ENCODE measurements around the gene CD248. TPM values are rescaled to one million over a fixed set of nuclear protein-coding genes. Genes with fewer than 3 reads are reported as not detected.
"Not testable (repeated sequence)": the region's sequence is repeated elsewhere in the genome, so short reads cannot be mapped to it uniquely, and the experiment has no call there.

The CD248 gene
- total and polyA plus RNA-seq, 3 donors from 2014 or later, result 3.9 to 35.5 (median 6.4) TPM

DNA sequence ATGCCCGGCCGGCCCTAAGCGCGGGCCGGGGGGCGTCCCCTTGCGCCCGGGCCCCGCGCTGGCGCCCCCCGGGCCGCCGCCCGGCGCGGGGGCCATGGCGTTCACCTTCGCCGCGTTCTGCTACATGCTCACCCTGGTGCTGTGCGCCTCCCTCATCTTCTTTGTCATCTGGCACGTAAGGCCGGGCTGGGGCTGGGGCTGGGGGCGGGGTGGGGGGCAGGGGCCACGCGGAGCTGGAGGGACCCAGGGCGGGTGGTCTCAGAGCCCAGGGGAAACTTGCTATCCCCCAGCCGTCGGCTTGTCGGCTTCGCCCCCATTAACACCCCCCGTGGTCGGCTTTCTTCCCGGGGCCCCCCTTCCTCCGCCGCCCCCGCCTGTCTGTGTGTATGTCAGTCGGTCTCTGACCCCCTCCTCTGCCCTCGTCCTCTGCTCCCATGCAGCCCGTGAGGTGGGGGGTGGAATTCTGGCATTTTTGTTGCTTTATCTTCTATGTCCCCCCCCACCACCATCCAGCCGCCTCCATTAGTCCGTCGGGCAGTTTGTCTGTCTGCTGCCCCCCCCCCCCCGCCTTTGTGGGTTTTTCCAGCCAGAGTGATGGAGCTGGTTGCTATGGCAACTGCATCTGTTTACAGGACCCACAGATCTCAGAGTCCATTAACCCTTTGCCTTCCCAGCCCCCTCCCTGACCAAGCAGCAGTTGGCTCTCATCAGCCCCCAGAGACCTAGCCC lies 38.3 kb downstream of the CD248 start:
- TF ChIP-seq, protein P1, sequence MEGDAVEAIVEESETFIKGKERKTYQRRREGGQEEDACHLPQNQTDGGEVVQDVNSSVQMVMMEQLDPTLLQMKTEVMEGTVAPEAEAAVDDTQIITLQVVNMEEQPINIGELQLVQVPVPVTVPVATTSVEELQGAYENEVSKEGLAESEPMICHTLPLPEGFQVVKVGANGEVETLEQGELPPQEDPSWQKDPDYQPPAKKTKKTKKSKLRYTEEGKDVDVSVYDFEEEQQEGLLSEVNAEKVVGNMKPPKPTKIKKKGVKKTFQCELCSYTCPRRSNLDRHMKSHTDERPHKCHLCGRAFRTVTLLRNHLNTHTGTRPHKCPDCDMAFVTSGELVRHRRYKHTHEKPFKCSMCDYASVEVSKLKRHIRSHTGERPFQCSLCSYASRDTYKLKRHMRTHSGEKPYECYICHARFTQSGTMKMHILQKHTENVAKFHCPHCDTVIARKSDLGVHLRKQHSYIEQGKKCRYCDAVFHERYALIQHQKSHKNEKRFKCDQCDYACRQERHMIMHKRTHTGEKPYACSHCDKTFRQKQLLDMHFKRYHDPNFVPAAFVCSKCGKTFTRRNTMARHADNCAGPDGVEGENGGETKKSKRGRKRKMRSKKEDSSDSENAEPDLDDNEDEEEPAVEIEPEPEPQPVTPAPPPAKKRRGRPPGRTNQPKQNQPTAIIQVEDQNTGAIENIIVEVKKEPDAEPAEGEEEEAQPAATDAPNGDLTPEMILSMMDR (IDR thresholded peaks at IDR 0.05), result no peak
- no peak for TF ChIP-seq POLR2A (IDR thresholded peaks at IDR 0.05)
- intact Hi-C loops (cut with DNase I; ENCODE audit: low total_unique reads), result no loop called here
- Histone ChIP-seq H3K4me3 (no peak overlapping the region), H3K36me3 (ENCODE audit: low read depth, missing control alignments) (no peaks in the 10 kb centered on the region), H3K9me3 (no peaks in the 10 kb centered on the region), H3K27me3 (no peaks in the 10 kb centered on the region), H3K27ac (no peak overlapping the region), H3K4me1 (no peaks in the 10 kb centered on the region)
- 4 to 7% methylated on average over 17 to 36 of the region's 45 CpGs for WGBS, 2 donors
- DNase-seq, result no peak

DNA sequence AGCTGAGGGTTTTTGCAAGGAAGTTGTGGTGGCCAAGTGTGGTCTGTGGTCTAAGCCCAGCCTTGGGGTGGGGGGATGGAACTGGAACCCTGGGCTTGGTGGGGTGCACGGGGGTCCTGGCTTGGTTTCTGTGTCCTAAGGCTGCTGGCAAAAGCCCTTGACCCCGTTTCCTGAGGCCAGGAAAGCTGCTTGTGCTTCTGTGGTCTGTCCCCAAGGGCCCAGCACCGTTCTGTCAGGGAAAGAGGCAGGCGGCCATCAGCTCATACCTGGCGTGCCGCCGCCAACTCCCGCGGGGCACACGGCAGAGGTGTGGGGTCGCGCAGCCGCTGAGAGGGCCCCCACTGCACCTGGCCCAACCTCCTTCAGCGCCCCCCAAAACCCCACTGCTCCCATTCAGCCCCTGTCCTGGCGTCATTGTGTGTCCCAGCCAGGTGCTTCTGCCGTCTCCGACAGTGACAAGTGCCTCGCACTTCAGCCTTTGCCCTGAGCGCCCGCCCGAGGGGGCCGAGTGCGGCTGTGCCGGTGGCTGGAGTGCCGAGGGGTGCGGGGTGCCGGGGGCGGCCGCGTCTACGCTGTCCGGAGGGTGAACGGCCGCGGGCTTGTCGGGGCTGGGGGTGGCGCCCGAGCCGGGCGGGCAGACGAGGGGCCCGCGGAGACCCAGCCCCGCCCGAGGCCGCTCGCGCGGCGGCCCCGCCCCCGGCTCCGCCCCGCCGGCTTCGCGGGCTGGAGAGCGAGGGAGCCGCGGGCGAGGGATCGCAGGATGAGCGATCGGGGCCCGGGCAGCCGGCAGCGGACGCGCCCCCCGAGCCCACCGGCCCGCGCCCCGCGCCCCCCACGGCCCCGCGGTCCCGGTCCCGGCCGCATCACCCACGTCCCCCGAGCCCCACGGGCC lies 39.1 kb downstream of the CD248 start, which contains the start of gene CNIH2:
Gene CNIH2, plus strand, starts transcription at position 705 of the 892 bp plus-strand sequence. CDS start 282 bp downstream, outside the sequence.
- Histone ChIP-seq H3K36me3 (ENCODE audit: low read depth, missing control alignments) (no peaks in the 10 kb centered on the region), H3K27ac (peak within 1 kb of the TSS in 1 of 2 donors; percentile 62), H3K27me3 (no peaks in the 10 kb centered on the region), H3K4me1 (no peaks in the 10 kb centered on the region), H3K4me3 (peak within 1 kb of the TSS in 1 of 2 donors; percentile 29), H3K9me3 (no peaks in the 10 kb centered on the region)
- intact Hi-C loops (cut with DNase I; ENCODE audit: low total_unique reads), result no loop called here
- DNase-seq, result no peak
- WGBS, 2 donors, result 5 to 20% methylated on average over 5 to 58 of the region's 84 CpGs
- TF ChIP-seq POLR2A (IDR thresholded peaks at IDR 0.05), result no peak
- TF ChIP-seq, protein P1 (IDR thresholded peaks at IDR 0.05), result no peak

DNA sequence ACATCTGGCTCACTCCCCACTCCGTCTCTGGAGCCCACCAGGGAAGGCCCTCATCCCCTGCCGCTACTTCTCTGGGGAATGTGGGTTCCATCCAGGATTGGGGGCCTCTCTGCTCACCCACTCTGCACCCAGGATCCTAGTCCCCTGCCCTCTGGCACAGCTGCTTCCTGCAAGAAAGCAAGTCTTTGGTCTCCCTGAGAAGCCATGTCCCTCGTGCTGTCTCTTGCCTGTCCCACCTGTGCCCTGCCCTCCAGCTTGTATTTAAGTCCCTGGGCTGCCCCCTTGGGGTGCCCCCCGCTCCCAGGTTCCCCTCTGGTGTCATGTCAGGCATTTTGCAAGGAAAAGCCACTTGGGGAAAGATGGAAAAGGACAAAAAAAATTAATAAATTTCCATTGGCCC lies 39.8 kb downstream of the CD248 start:
- intact Hi-C loops (cut with DNase I; ENCODE audit: low total_unique reads); H3K4me1 ChIP-seq; H3K4me3 ChIP-seq; H3K27me3 ChIP-seq; H3K27ac ChIP-seq; H3K36me3 ChIP-seq (ENCODE audit: low read depth, missing control alignments); DNase-seq; H3K9me3 ChIP-seq: not testable (repeated sequence)
- 70 to 77% methylated on average over 4 of the region's 4 CpGs for WGBS, 2 donors

DNA sequence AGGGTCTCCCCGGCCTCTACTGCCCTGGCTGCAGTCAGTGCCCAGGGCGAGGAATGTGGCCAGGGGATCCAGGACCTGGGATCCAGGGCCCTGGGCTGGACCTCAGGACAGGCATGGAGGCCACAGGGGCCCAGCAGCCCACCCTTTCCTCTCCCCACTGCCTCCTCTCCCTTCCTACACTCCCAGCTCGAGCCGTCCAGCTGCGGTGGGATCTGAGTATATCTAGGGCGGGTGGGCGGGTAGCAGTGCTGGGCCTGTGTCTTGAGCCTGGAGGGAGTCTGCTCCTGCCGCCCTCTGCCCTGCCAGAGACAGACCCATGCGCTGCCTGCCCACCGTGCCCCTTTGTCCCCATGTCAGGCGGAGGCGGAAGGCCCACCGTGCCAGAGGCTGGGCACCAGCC lies 40.2 kb downstream of the CD248 start:
- H3K9me3 ChIP-seq; DNase-seq; H3K27me3 ChIP-seq; H3K27ac ChIP-seq; H3K4me1 ChIP-seq; intact Hi-C loops (cut with DNase I; ENCODE audit: low total_unique reads); H3K4me3 ChIP-seq; H3K36me3 ChIP-seq (ENCODE audit: low read depth, missing control alignments): not testable (repeated sequence)
- WGBS, 2 donors, result 82 to 87% methylated on average over 7 to 13 of the region's 13 CpGs

DNA sequence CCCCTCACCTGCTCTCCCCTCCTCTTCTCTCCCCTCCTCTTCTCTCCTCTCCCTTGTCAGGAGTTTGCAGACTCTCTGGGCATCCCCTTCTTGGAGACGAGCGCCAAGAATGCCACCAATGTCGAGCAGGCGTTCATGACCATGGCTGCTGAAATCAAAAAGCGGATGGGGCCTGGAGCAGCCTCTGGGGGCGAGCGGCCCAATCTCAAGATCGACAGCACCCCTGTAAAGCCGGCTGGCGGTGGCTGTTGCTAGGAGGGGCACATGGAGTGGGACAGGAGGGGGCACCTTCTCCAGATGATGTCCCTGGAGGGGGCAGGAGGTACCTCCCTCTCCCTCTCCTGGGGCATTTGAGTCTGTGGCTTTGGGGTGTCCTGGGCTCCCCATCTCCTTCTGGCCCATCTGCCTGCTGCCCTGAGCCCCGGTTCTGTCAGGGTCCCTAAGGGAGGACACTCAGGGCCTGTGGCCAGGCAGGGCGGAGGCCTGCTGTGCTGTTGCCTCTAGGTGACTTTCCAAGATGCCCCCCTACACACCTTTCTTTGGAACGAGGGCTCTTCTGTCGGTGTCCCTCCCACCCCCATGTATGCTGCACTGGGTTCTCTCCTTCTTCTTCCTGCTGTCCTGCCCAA lies 40.7 kb downstream of the CD248 start:
- H3K36me3 ChIP-seq (ENCODE audit: low read depth, missing control alignments), result no peaks in the 10 kb centered on the region
- intact Hi-C loops (cut with DNase I; ENCODE audit: low total_unique reads), result no loop called here
- no peak for TF ChIP-seq POLR2A (IDR thresholded peaks at IDR 0.05)
- TF ChIP-seq, protein P1 (IDR thresholded peaks at IDR 0.05), result no peak
- no peak overlapping the region for H3K4me3 ChIP-seq
- H3K27ac ChIP-seq, result no peak overlapping the region
- H3K4me1 ChIP-seq, result no peaks in the 10 kb centered on the region
- DNase-seq, result no peak
- no peaks in the 10 kb centered on the region for H3K9me3 ChIP-seq
- WGBS, 2 donors, result 82 to 87% methylated on average over 10 to 14 of the region's 14 CpGs
- no peaks in the 10 kb centered on the region for H3K27me3 ChIP-seq

Measured in testis (tissue), 3 donors.